ENCODE data around the gene ABHD17A. TPM values are rescaled to one million over a fixed set of nuclear protein-coding genes. Genes with fewer than 3 reads are reported as not detected.

The ABHD17A gene
- total RNA-seq, 1 experiment from 2014 or later, result 60.7 TPM

- TF ChIP-seq FOXP4 (CRISPR knock-in tag; IDR thresholded peaks at IDR 0.05) (no peak), ZBTB43 (CRISPR knock-in tag; IDR thresholded peaks at IDR 0.05) (no peak), FOXP1 (CRISPR knock-in tag; IDR thresholded peaks at IDR 0.05; ENCODE audit: borderline replicate concordance) (no peak), SMAD3 (CRISPR knock-in tag; IDR thresholded peaks at IDR 0.05; ENCODE audit: borderline replicate concordance) (no peak), E2F1 (CRISPR knock-in tag; IDR thresholded peaks at IDR 0.05) (no peak), ATF3 (CRISPR knock-in tag; conservative IDR thresholded peaks at IDR 0.05) (no peak), ATF6 (CRISPR knock-in tag; IDR thresholded peaks at IDR 0.05) (no peak), IRF2 (CRISPR knock-in tag; IDR thresholded peaks at IDR 0.05; ENCODE audit: borderline replicate concordance, low read depth) (no peak)
Measured at GRCh38 chr19:1841209-1841924, 43.9 kb downstream of the ABHD17A start (continued).

GRCh38 chr19:1840541-1841115 lies 44.7 kb downstream of the ABHD17A start:
- Mint-ChIP-seq H3K4me1 (0 out of 2 replicates have a peak, but pooled peaks cover 6% of the 10 kb centered on the region), H3K36me3 (no peaks in the 10 kb centered on the region), H3K4me3 (no peak overlapping the region), H3K27ac (peak overlapping the region; percentile 63; the same call in 1 of the 2 replicates), H3K27me3 (ENCODE audit: low read depth) (no peaks in the 10 kb centered on the region), H3K9me3 (no peaks in the 10 kb centered on the region)
- no peak for ATAC-seq
- DNase-seq (ENCODE audit: low spot score), result no peak
- ChIA-PET POLR2A (no interaction called here), CTCF (interaction anchor here (0.5 to 6.1 kb wide), 3 partner anchors 14 to 313 kb away, joined by 3 to 63 read pairs (median 5); no protein-coding TSS in a partner anchor)
- no peak for TF ChIP-seq STAT6 (CRISPR knock-in tag; conservative IDR thresholded peaks at IDR 0.05; ENCODE audit: low read depth)
- TF ChIP-seq ELF4 (CRISPR knock-in tag; IDR thresholded peaks at IDR 0.05; ENCODE audit: low read depth), result no peak
- no peak for TF ChIP-seq ATF6 (CRISPR knock-in tag; IDR thresholded peaks at IDR 0.05)
- no peak for TF ChIP-seq KAT7 (CRISPR knock-in tag; IDR thresholded peaks at IDR 0.05; ENCODE audit: borderline replicate concordance)
- TF ChIP-seq ESRRA (CRISPR knock-in tag; IDR thresholded peaks at IDR 0.05; ENCODE audit: borderline replicate concordance), result no peak
- TF ChIP-seq HMGXB4 (CRISPR knock-in tag; IDR thresholded peaks at IDR 0.05), result no peak
- TF ChIP-seq ATF2 (CRISPR knock-in tag; IDR thresholded peaks at IDR 0.05; ENCODE audit: borderline replicate concordance, low read depth), result no peak
- no peak for TF ChIP-seq ZNF138 (CRISPR knock-in tag; conservative IDR thresholded peaks at IDR 0.05)
- TF ChIP-seq FOXJ3 (CRISPR knock-in tag; IDR thresholded peaks at IDR 0.05; ENCODE audit: borderline replicate concordance), result no peak
- TF ChIP-seq ZNF671 (CRISPR knock-in tag; IDR thresholded peaks at IDR 0.05), result no peak
- no peak for TF ChIP-seq NFYB (CRISPR knock-in tag; conservative IDR thresholded peaks at IDR 0.05; ENCODE audit: low read depth)
